IMR-90 (cell line): ENCODE results near the gene ENDOD1. TPM values are rescaled to one million over a fixed set of nuclear protein-coding genes. Genes with fewer than 3 reads are reported as not detected.
"Not testable (repeated sequence)": the region's sequence is repeated elsewhere in the genome, so short reads cannot be mapped to it uniquely, and the experiment has no call there.

ENCODE experiments used
- ATAC-seq: fragments of 200-7000 bp; cut with Tn5 transposase; 2 replicates; pipeline ENCODE4 v1.9.1; 2020; ENCODE audit warnings: low read depth, mild to moderate bottlenecking, moderate library complexity
- BruUV-seq: library from RNA; stranded (reverse); fragments of 400-500 nt; replicated peaks from 2 replicates; lab custom pipeline; 2021; lab: Mats Ljungman, UMichigan
- CTCF ChIA-PET: fragments of 300-600 bp; formaldehyde crosslinking; extraction: SDS; loops from one replicate; lab custom pipeline; 2021; ENCODE audit warnings: antibody characterized with exemption; lab: Yijun Ruan, JAX
- POLR2A ChIA-PET: fragments of 300-600 bp; sonication (Branson Sonifier 250); formaldehyde crosslinking; loops from one replicate; lab custom pipeline; 2022; ENCODE audit warnings: antibody characterized with exemption; ENCODE audit not compliant: unreplicated experiment; lab: Charles Lee
- DNase-seq: peaks from one replicate; pipeline ENCODE4 v3.0.0; 2013
- H2AFZ ChIP-seq: replicated peaks from 2 replicates; pipeline ENCODE3; 2013; ENCODE audit warnings: low read length, mild to moderate bottlenecking; ENCODE audit not compliant: poor library complexity
- H2AK5ac ChIP-seq: 2 replicates; pipeline ENCODE4 v1.6.1; 2013; ENCODE audit warnings: low read depth, low read length, inconsistent platforms
- H2AK9ac ChIP-seq: replicated peaks from 2 replicates; pipeline ENCODE3; 2013; ENCODE audit warnings: mild to moderate bottlenecking, low read depth, low read length, moderate library complexity; ENCODE audit not compliant: poor library complexity
- H2BK120ac ChIP-seq: 2 replicates; pipeline ENCODE4 v1.6.1; 2013; ENCODE audit warnings: low read depth, low read length, inconsistent platforms
- H2BK15ac ChIP-seq: 3 replicates; pipeline ENCODE4 v1.6.1; 2013; ENCODE audit warnings: low read depth, low read length, inconsistent platforms
- H2BK20ac ChIP-seq: 2 replicates; pipeline ENCODE4 v1.6.1; 2013; ENCODE audit warnings: low read depth, mild to moderate bottlenecking, inconsistent platforms, low read length, moderate library complexity
- H2BK5ac ChIP-seq: 2 replicates; pipeline ENCODE4 v1.6.1; 2013; ENCODE audit warnings: mild to moderate bottlenecking, low read depth, low read length, inconsistent platforms; ENCODE audit not compliant: poor library complexity, severe bottlenecking
- H3K14ac ChIP-seq: replicated peaks from 2 replicates; pipeline ENCODE4 v1.6.1; 2013; ENCODE audit warnings: low read depth, low read length, inconsistent platforms
- H3K18ac ChIP-seq: 2 replicates; pipeline ENCODE4 v1.6.1; 2013; ENCODE audit warnings: low read depth, low read length, control low read depth
- H3K23ac ChIP-seq: 2 replicates; pipeline ENCODE4 v1.6.1; 2013; ENCODE audit warnings: low read depth, low read length, inconsistent platforms
- H3K27ac ChIP-seq: 2 replicates; pipeline ENCODE4 v1.5.1; 2013; ENCODE audit warnings: mild to moderate bottlenecking, control low read depth, low read length; ENCODE audit not compliant: insufficient read depth
- H3K27me3 ChIP-seq: 2 replicates; pipeline ENCODE4 v1.6.1; 2013; ENCODE audit warnings: low read length; ENCODE audit not compliant: control insufficient read depth, insufficient read depth
- H3K36me3 ChIP-seq: 2 replicates; pipeline ENCODE4 v1.6.1; 2013; ENCODE audit warnings: low read length, mixed read lengths; ENCODE audit not compliant: control insufficient read depth, insufficient read depth
- H3K4ac ChIP-seq: 2 replicates; pipeline ENCODE4 v1.6.1; 2013; ENCODE audit warnings: low read depth, low read length, inconsistent platforms
- H3K4me1 ChIP-seq: 2 replicates; pipeline ENCODE4 v1.6.1; 2013; ENCODE audit warnings: low read length, mixed read lengths; ENCODE audit not compliant: control insufficient read depth, insufficient read depth
- H3K4me2 ChIP-seq: 2 replicates; pipeline ENCODE4 v1.6.1; 2013; ENCODE audit warnings: low read depth, mild to moderate bottlenecking, control low read depth, low read length, moderate library complexity
- H3K4me3 ChIP-seq: 2 replicates; pipeline ENCODE4 v1.5.1; 2013; ENCODE audit warnings: low read depth, mild to moderate bottlenecking, control low read depth, low read length, moderate library complexity; ENCODE audit not compliant: insufficient read depth
- H3K56ac ChIP-seq: 2 replicates; pipeline ENCODE4 v1.6.1; 2013; ENCODE audit warnings: low read length, inconsistent platforms; ENCODE audit not compliant: insufficient read depth; ENCODE audit errors: extremely low read depth
- H3K79me1 ChIP-seq, 2 experiments: 2 replicates each; pipeline ENCODE4 v1.6.1; 2013; ENCODE audit warnings: low read length in 2 of 2, inconsistent platforms in 1 of 2, low read depth in 1 of 2
- H3K9ac ChIP-seq: 2 replicates; pipeline ENCODE4 v1.6.1; 2013; ENCODE audit warnings: low read depth, low read length, control low read depth
- H3K9me1 ChIP-seq: 2 replicates; pipeline ENCODE4 v1.6.1; 2013; ENCODE audit warnings: low read length, inconsistent platforms; ENCODE audit not compliant: insufficient read depth
- H3K9me3 ChIP-seq: 2 replicates; pipeline ENCODE4 v1.6.1; 2013; ENCODE audit warnings: low read length; ENCODE audit not compliant: control insufficient read depth, insufficient read depth
- H4K20me1 ChIP-seq: 2 replicates; pipeline ENCODE4 v1.6.1; 2013; ENCODE audit warnings: low read length, inconsistent platforms; ENCODE audit not compliant: insufficient read depth
- H4K5ac ChIP-seq: 2 replicates; pipeline ENCODE4 v1.6.1; 2013; ENCODE audit warnings: mild to moderate bottlenecking, low read depth, low read length, control low read depth
- H4K8ac ChIP-seq, 2 experiments: 2 replicates each; pipeline ENCODE4 v1.6.1; 2013; ENCODE audit warnings: low read depth in 2 of 2, low read length in 2 of 2, control low read depth in 1 of 2, inconsistent platforms in 1 of 2
- H4K91ac ChIP-seq: 2 replicates; pipeline ENCODE4 v1.6.1; 2013; ENCODE audit warnings: low read depth, low read length, inconsistent platforms; ENCODE audit not compliant: insufficient read depth
- WGBS, 2 experiments: methylation state at CpG; one replicate each; pipeline versions ENCODE4 v1.1.5 to v1.1.7; 2013; ENCODE audit warnings: missing lambda C conversion rate in 2 of 2; ENCODE audit not compliant: insufficient read length in 1 of 2; ENCODE audit errors: extremely low coverage in 2 of 2; 5-methylcytosine and 5-hydroxymethylcytosine counted together
- dilution Hi-C: fragments of 300-500 bp; cut with HindIII; formaldehyde crosslinking; loops from one replicate; pipeline ENCODE4 v1.14.3; 2018; ENCODE audit warnings: low sequenced_read_pairs; ENCODE audit not compliant: unreplicated experiment
- in situ Hi-C: fragments of 300-500 bp; cut with MboI; formaldehyde crosslinking; loops from 3 replicates; pipeline ENCODE4 v1.14.3; 2019; ENCODE audit warnings: low sequenced_read_pairs, inconsistent platforms, mixed read lengths
- intact Hi-C: fragments of 100-400 bp; cut with micrococcal nuclease; formaldehyde crosslinking; loops from 2 replicates; pipeline ENCODE4 v1.10.0; 2022
- polyA plus RNA-seq, 3 experiments: library from polyadenylated mRNA; depleted of rRNA; stranded (reverse); fragments of >200 nt; gene quantifications; 2 replicates each; pipeline ENCODE4 v1.2.3, GENCODE V29; 2012; ENCODE audit warnings: low replicate concordance in 1 of 3
- total RNA-seq: library from RNA; depleted of rRNA; stranded (reverse); fragments of >200 nt; gene quantifications from 2 replicates; pipeline ENCODE4 v1.2.3, GENCODE V29; 2012

Gene ENDOD1
- total and polyA plus RNA-seq, 2 of the 4 experiments (the other 2 are of a cell fraction), result 7.0 to 17.6 TPM

- H2AFZ ChIP-seq, DNase-seq, BruUV-seq, ATAC-seq, H3K36me3 ChIP-seq, H2BK5ac ChIP-seq, CTCF ChIA-PET, H4K20me1 ChIP-seq, H4K91ac ChIP-seq, H3K18ac ChIP-seq, H3K4me3 ChIP-seq, H3K4me1 ChIP-seq, H2BK20ac ChIP-seq, H3K4ac ChIP-seq, dilution Hi-C loops, H3K23ac ChIP-seq, H3K9ac ChIP-seq, intact Hi-C loops, H3K79me1 ChIP-seq, H3K9me1 ChIP-seq, POLR2A ChIA-PET, H3K4me2 ChIP-seq, H3K14ac ChIP-seq, H4K5ac ChIP-seq, H2BK15ac ChIP-seq, H2BK120ac ChIP-seq, H3K9me3 ChIP-seq, H2AK9ac ChIP-seq, H2AK5ac ChIP-seq, H3K56ac ChIP-seq, in situ Hi-C loops, H4K8ac ChIP-seq, H3K27ac ChIP-seq: not testable (repeated sequence)
- WGBS, 2 experiments, result no CpG with 5 or more reads among the region's 3 CpGs
- H3K27me3 ChIP-seq, result peaks cover 12% of the 10 kb centered on the region
Measured at GRCh38 chr11:95049122-95049521, 40.5 kb upstream of the ENDOD1 start, which contains the start of gene KDM4F. TSS of gene KDM4F (plus strand) at chr11:95049422.
